ENCODE results near the gene ARHGAP45. TPM values are rescaled to one million over a fixed set of nuclear protein-coding genes. Genes with fewer than 3 reads are reported as not detected.

Gene ARHGAP45
- total and polyA plus RNA-seq, 2 experiments from 2014 or later = 24.7 to 71.8 TPM

DNA sequence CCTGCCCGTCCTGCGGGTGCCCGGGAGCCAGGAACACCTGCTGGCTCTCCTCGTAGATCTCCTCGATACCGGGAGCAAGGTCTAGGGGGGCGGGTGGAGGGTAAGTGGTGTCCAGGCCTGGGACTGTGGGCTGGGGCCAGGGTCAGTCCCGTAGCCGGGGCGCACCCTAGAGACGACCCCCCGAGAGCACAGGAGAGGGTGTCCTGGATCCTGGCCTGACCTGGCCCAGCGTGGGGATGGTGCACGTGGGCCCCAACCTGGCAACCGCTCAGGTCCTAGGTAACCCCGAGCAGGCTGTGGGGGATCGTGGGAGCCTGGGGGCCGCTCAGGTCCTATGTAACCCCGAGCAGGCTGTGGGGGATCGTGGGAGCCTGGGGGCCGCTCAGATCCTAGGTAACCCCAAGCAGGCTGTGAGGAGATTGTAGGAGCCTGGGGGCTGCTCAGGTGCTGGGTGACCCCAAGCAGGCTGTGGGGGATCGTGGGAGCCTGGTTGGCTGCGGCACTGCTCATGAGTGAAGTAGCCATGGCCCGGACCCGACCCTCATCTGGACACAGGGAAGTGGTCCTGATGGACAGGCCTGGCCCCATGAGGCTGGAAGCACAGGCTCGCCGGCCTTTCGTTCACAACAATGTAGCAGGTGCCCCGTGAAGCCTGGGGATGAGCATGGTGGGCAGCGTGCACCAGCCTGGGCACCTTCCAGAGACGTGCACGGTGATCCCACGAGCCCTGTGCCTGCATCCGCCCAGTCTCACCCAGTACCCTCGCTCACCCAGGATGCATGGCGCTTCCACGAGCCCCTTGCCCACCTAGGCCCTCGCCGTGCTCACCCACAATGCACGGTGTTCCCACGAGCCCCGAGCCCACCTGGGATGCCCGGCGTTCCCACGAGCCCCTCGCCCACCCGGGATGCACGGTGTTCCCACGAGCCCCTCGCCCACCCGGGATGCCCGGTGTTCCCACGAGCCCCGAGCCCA is 43.0 kb downstream of the ARHGAP45 start:
- Histone ChIP-seq H3K4me3 (no peak overlapping the region), H3K79me2 (replicated peaks; ENCODE audit: insufficient read depth) (no peaks in the 10 kb centered on the region), H2AFZ (no peak overlapping the region), H3F3A (replicated peaks; ENCODE audit: low read depth) (0 out of 2 replicates have a peak, but pooled peaks cover 10% of the 10 kb centered on the region), H3K27ac (ENCODE audit: low read depth) (no peak overlapping the region), H3K27me3 (ENCODE audit: insufficient read depth) (no peaks in the 10 kb centered on the region), H3K4me1 (ENCODE audit: insufficient read depth) (no peaks in the 10 kb centered on the region), H4K20me1 (replicated peaks; ENCODE audit: insufficient read depth) (no peaks in the 10 kb centered on the region; the same call in 1 of the 2 replicates), H3K9me2 (ENCODE audit: insufficient read depth) (no peaks in the 10 kb centered on the region), H3K36me3 (ENCODE audit: insufficient read depth) (0 out of 2 replicates have a peak, but pooled peaks cover 3% of the 10 kb centered on the region), H3K4me2 (no peak overlapping the region)
- no peak overlapping the region for H3K27ac Mint-ChIP-seq
- TF ChIP-seq, protein P1, sequence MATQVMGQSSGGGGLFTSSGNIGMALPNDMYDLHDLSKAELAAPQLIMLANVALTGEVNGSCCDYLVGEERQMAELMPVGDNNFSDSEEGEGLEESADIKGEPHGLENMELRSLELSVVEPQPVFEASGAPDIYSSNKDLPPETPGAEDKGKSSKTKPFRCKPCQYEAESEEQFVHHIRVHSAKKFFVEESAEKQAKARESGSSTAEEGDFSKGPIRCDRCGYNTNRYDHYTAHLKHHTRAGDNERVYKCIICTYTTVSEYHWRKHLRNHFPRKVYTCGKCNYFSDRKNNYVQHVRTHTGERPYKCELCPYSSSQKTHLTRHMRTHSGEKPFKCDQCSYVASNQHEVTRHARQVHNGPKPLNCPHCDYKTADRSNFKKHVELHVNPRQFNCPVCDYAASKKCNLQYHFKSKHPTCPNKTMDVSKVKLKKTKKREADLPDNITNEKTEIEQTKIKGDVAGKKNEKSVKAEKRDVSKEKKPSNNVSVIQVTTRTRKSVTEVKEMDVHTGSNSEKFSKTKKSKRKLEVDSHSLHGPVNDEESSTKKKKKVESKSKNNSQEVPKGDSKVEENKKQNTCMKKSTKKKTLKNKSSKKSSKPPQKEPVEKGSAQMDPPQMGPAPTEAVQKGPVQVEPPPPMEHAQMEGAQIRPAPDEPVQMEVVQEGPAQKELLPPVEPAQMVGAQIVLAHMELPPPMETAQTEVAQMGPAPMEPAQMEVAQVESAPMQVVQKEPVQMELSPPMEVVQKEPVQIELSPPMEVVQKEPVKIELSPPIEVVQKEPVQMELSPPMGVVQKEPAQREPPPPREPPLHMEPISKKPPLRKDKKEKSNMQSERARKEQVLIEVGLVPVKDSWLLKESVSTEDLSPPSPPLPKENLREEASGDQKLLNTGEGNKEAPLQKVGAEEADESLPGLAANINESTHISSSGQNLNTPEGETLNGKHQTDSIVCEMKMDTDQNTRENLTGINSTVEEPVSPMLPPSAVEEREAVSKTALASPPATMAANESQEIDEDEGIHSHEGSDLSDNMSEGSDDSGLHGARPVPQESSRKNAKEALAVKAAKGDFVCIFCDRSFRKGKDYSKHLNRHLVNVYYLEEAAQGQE (IDR thresholded peaks at IDR 0.05; ENCODE audit: unreplicated experiment) = no peak
- TF ChIP-seq STAT1 (IDR thresholded peaks at IDR 0.05; ENCODE audit: unreplicated experiment) = no peak
- no peak for TF ChIP-seq EZH2 (IDR thresholded peaks at IDR 0.05; ENCODE audit: low read depth, unreplicated experiment)
- no peak for TF ChIP-seq ZNF114 (CRISPR knock-in tag; IDR thresholded peaks at IDR 0.05)
- TF ChIP-seq NANOG (IDR thresholded peaks at IDR 0.05; ENCODE audit: borderline replicate concordance) = no peak
- no peak for TF ChIP-seq ETS1 (IDR thresholded peaks at IDR 0.05)
- TF ChIP-seq EZH2phosphoT487 (IDR thresholded peaks at IDR 0.05; ENCODE audit: unreplicated experiment) = no peak
- no peak for TF ChIP-seq CREB1 (CRISPR knock-in tag; IDR thresholded peaks at IDR 0.05; ENCODE audit: low read depth)
- DNase-seq (ENCODE audit: low spot score) (no peak), ATAC-seq (no peak)
- H3K4me3 Mint-ChIP-seq = no peak overlapping the region
- peaks cover 11% of the 10 kb centered on the region; the same call in 1 of the 3 replicates for H3K4me1 Mint-ChIP-seq
- H3K9me3 Mint-ChIP-seq = no peaks in the 10 kb centered on the region
- H3K27me3 Mint-ChIP-seq (ENCODE audit: insufficient read depth, low read depth, poor library complexity) = peaks cover 12% of the 10 kb centered on the region
- peaks cover 12% of the 10 kb centered on the region for H3K36me3 Mint-ChIP-seq (ENCODE audit: low read depth)
